ENCODE data around the gene RAB42.

RAB42 gene

DNA sequence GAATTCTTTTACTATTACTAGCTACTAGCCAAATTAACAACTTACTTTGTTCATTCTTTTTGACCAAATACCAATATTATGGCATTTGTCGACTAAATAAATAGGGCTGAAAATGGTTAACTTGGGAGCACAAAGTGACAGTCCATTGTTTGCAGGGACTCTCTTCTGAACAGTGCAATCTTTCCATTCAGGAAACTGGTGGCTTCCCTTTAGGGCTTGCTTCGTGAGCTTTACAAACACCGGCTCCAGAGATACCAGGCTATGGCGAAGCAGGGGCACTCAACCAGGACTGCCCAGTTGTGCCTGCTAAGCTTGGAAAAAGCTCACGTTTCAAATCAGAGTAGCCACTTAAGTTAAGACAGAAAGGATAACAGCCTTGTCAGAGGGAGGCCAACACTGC, 12.3 kb downstream of the RAB42 start:
- H3K4me3 ChIP-seq (ENCODE audit: insufficient read length, low read depth): no peak overlapping the region
- no peaks in the 10 kb centered on the region for H3K27me3 ChIP-seq (ENCODE audit: insufficient read depth, insufficient read length)
- no peak for DNase-seq (ENCODE audit: low read depth, low spot score)
- peaks cover 12% of the 10 kb centered on the region for H3K4me1 ChIP-seq (ENCODE audit: insufficient read depth, insufficient read length)
- H3K36me3 ChIP-seq (ENCODE audit: insufficient read depth, insufficient read length, low read length): peaks cover 56% of the 10 kb centered on the region
- H3K9me3 ChIP-seq (ENCODE audit: insufficient read depth, low read length): no peaks in the 10 kb centered on the region
- no peak overlapping the region for H3K9ac ChIP-seq (ENCODE audit: insufficient read length, low read depth)
- TF ChIP-seq ZNF274 (IDR thresholded peaks at IDR 0.05; ENCODE audit: low read depth, low read length) (no peak), YY1 (IDR thresholded peaks at IDR 0.05; ENCODE audit: insufficient read depth, insufficient read length) (no peak), SUZ12 (IDR thresholded peaks at IDR 0.05; ENCODE audit: extremely low read depth, insufficient read depth, insufficient read length) (no peak)

DNA sequence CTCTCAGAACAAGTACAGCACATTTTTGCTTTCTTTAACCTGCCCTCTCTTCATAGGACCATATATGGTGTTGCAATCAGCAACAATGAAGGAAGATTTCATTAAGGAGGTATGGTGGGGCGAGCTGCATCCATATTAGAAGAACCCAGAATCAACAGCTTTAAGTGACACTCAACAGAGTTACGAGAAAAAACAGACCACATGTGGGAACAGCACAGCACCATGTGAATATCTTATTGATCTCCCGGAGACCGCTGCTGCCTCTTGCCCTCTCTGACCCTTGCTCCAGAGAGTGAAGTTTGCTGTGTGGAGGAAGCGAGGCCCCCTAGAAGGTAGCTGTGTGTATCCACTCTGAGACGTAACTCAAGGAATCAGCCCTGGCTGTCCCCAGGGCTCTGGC, 12.9 kb downstream of the RAB42 start:
- no peak for TF ChIP-seq YY1 (IDR thresholded peaks at IDR 0.05; ENCODE audit: insufficient read depth, insufficient read length)
- no peak for TF ChIP-seq SUZ12 (IDR thresholded peaks at IDR 0.05; ENCODE audit: extremely low read depth, insufficient read depth, insufficient read length)
- no peak for TF ChIP-seq ZNF274 (IDR thresholded peaks at IDR 0.05; ENCODE audit: low read depth, low read length)
- DNase-seq (ENCODE audit: low read depth, low spot score): no peak
- no peak overlapping the region for H3K9ac ChIP-seq (ENCODE audit: insufficient read length, low read depth)
- no peaks in the 10 kb centered on the region for H3K27me3 ChIP-seq (ENCODE audit: insufficient read depth, insufficient read length)
- peaks cover 8% of the 10 kb centered on the region for H3K4me1 ChIP-seq (ENCODE audit: insufficient read depth, insufficient read length)
- no peaks in the 10 kb centered on the region for H3K9me3 ChIP-seq (ENCODE audit: insufficient read depth, low read length)
- H3K4me3 ChIP-seq (ENCODE audit: insufficient read length, low read depth): no peak overlapping the region
- H3K36me3 ChIP-seq (ENCODE audit: insufficient read depth, insufficient read length, low read length): peaks cover 62% of the 10 kb centered on the region

DNA sequence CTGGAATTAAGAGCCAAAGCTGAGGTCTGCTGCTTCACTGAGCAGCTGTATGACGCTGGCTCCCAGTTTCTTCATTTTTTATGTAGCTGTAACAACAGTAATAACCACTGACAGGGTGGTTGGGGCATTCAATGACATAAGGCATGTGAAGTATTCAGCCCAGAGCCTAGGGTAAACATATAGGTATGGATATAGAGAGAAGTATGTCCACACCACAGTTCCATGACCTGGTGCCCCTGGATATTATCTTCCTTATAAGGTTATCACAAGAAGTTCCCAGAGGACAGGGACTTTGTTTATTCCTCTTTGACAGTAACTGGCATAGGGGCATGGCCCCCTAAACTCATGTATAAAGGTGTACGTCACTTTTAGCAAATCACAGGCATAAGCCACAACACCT, 14.7 kb downstream of the RAB42 start:
- Histone ChIP-seq H3K36me3 (ENCODE audit: insufficient read depth, insufficient read length, low read length) (peaks cover 74% of the 10 kb centered on the region), H3K9me3 (ENCODE audit: insufficient read depth, low read length) (no peaks in the 10 kb centered on the region), H3K9ac (ENCODE audit: insufficient read length, low read depth) (no peak overlapping the region), H3K27me3 (ENCODE audit: insufficient read depth, insufficient read length) (no peaks in the 10 kb centered on the region), H3K4me3 (ENCODE audit: insufficient read length, low read depth) (no peak overlapping the region), H3K4me1 (ENCODE audit: insufficient read depth, insufficient read length) (peaks cover 5% of the 10 kb centered on the region)
- no peak for DNase-seq (ENCODE audit: low read depth, low spot score)
- TF ChIP-seq SUZ12 (IDR thresholded peaks at IDR 0.05; ENCODE audit: extremely low read depth, insufficient read depth, insufficient read length) (no peak), ZNF274 (IDR thresholded peaks at IDR 0.05; ENCODE audit: low read depth, low read length) (no peak), YY1 (IDR thresholded peaks at IDR 0.05; ENCODE audit: insufficient read depth, insufficient read length) (no peak)

GRCh38 chr1:28613175-28613574, 21.1 kb downstream of the RAB42 start:
- Histone ChIP-seq H3K36me3 (ENCODE audit: insufficient read depth, insufficient read length, low read length) (peaks cover 62% of the 10 kb centered on the region), H3K4me1 (ENCODE audit: insufficient read depth, insufficient read length) (no peaks in the 10 kb centered on the region), H3K27me3 (ENCODE audit: insufficient read depth, insufficient read length) (no peaks in the 10 kb centered on the region), H3K4me3 (ENCODE audit: insufficient read length, low read depth) (no peak overlapping the region), H3K9me3 (ENCODE audit: insufficient read depth, low read length) (no peaks in the 10 kb centered on the region), H3K9ac (ENCODE audit: insufficient read length, low read depth) (no peak overlapping the region)
- TF ChIP-seq ZNF274 (IDR thresholded peaks at IDR 0.05; ENCODE audit: low read depth, low read length) (no peak), SUZ12 (IDR thresholded peaks at IDR 0.05; ENCODE audit: extremely low read depth, insufficient read depth, insufficient read length) (no peak), YY1 (IDR thresholded peaks at IDR 0.05; ENCODE audit: insufficient read depth, insufficient read length) (no peak)
- DNase-seq (ENCODE audit: low read depth, low spot score): no peak

DNA sequence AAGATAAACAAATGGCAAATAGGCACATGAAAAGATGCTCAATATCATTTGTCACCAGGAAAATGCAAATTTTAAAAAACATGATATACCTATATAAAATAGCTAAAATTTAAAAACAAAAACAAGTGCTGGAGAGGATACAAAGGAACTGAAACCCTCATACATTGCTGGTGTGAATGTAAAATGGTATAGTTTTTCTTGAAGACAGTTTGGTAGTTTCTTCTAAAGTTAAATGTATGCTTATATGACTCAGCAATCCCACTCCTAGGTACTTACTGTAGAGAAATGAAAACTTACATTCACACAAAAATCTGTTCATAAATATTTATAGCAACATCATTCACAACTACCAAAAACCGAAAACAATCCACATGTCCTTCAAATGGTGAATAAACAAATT, 39.6 kb downstream of the RAB42 start:
- H3K27me3 ChIP-seq (ENCODE audit: insufficient read depth, insufficient read length): no peaks in the 10 kb centered on the region
- no peaks in the 10 kb centered on the region for H3K9me3 ChIP-seq (ENCODE audit: insufficient read depth, low read length)
- H3K4me3 ChIP-seq (ENCODE audit: insufficient read length, low read depth): no peak overlapping the region
- H3K36me3 ChIP-seq (ENCODE audit: insufficient read depth, insufficient read length, low read length): peaks cover 7% of the 10 kb centered on the region
- no peak overlapping the region for H3K9ac ChIP-seq (ENCODE audit: insufficient read length, low read depth)
- no peak for DNase-seq (ENCODE audit: low read depth, low spot score)
- H3K4me1 ChIP-seq (ENCODE audit: insufficient read depth, insufficient read length): no peaks in the 10 kb centered on the region
- TF ChIP-seq ZNF274 (IDR thresholded peaks at IDR 0.05; ENCODE audit: low read depth, low read length): no peak
- no peak for TF ChIP-seq SUZ12 (IDR thresholded peaks at IDR 0.05; ENCODE audit: extremely low read depth, insufficient read depth, insufficient read length)

DNA sequence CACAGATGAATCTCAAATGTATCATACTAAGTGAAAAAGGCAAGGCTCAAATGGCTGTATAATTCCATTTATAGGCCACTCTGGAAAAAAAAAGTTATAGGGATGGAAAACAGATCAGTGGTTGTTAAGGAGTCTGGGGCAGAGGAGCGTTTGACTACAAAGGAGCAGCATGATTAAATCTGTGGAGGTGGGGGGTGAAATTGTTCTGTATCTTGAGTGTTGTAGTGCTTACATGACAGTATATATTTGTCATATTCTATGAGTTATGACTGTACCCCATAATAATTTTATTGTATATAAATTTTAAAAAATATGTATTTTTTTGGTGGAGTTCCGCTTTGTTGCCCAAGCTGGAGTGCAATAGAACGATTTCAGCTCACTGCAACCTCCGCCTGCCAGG, 40.5 kb downstream of the RAB42 start:
- no peaks in the 10 kb centered on the region for H3K9me3 ChIP-seq (ENCODE audit: insufficient read depth, low read length)
- H3K4me3 ChIP-seq (ENCODE audit: insufficient read length, low read depth): no peak overlapping the region
- TF ChIP-seq ZNF274 (IDR thresholded peaks at IDR 0.05; ENCODE audit: low read depth, low read length) (no peak), YY1 (IDR thresholded peaks at IDR 0.05; ENCODE audit: insufficient read depth, insufficient read length) (no peak), SUZ12 (IDR thresholded peaks at IDR 0.05; ENCODE audit: extremely low read depth, insufficient read depth, insufficient read length) (no peak)
- H3K36me3 ChIP-seq (ENCODE audit: insufficient read depth, insufficient read length, low read length): peaks cover 11% of the 10 kb centered on the region
- H3K9ac ChIP-seq (ENCODE audit: insufficient read length, low read depth): no peak overlapping the region
- peaks cover 3% of the 10 kb centered on the region for H3K4me1 ChIP-seq (ENCODE audit: insufficient read depth, insufficient read length)
- no peaks in the 10 kb centered on the region for H3K27me3 ChIP-seq (ENCODE audit: insufficient read depth, insufficient read length)
- no peak for DNase-seq (ENCODE audit: low read depth, low spot score)

GRCh38 chr1:28640766-28641165, 48.7 kb downstream of the RAB42 start:
- Histone ChIP-seq H3K27me3 (ENCODE audit: insufficient read depth, insufficient read length) (no peaks in the 10 kb centered on the region), H3K4me3 (ENCODE audit: insufficient read length, low read depth) (no peak overlapping the region), H3K4me1 (ENCODE audit: insufficient read depth, insufficient read length) (peaks cover 3% of the 10 kb centered on the region), H3K36me3 (ENCODE audit: insufficient read depth, insufficient read length, low read length) (peaks cover 29% of the 10 kb centered on the region), H3K9me3 (ENCODE audit: insufficient read depth, low read length) (no peaks in the 10 kb centered on the region), H3K9ac (ENCODE audit: insufficient read length, low read depth) (no peak overlapping the region)
- no peak for DNase-seq (ENCODE audit: low read depth, low spot score)
- TF ChIP-seq ZNF274 (IDR thresholded peaks at IDR 0.05; ENCODE audit: low read depth, low read length) (no peak), YY1 (IDR thresholded peaks at IDR 0.05; ENCODE audit: insufficient read depth, insufficient read length) (no peak), SUZ12 (IDR thresholded peaks at IDR 0.05; ENCODE audit: extremely low read depth, insufficient read depth, insufficient read length) (no peak)
